HepG2 (cell line): ENCODE measurements around the gene CTSZ. TPM values are rescaled to one million over a fixed set of nuclear protein-coding genes. Genes with fewer than 3 reads are reported as not detected.
A peak's percentile ranks its signal among the peaks of the same experiment; 100 is the strongest.

Experiments used
- ATRX ChIP-seq: sonication (generic); formaldehyde crosslinking; IDR thresholded peaks from 2 replicates; pipeline ENCODE4 v1.4.0; 2020; ENCODE audit warnings: missing genetic modification reagents, borderline replicate concordance
- CENPT ChIP-seq: sonication (generic); formaldehyde crosslinking; IDR thresholded peaks from 2 replicates; pipeline ENCODE4 v1.8.0; 2022; ENCODE audit warnings: low read depth, mild to moderate bottlenecking, moderate library complexity, missing genetic modification reagents
- CREBL2 ChIP-seq: sonication (generic); formaldehyde crosslinking; IDR thresholded peaks from 2 replicates; pipeline ENCODE4 v1.8.1; 2023; ENCODE audit warnings: missing genetic modification reagents, mild to moderate bottlenecking, borderline replicate concordance
- EP300 ChIP-seq, 3 experiments: sonication (generic) in 1 of 3; formaldehyde crosslinking in 1 of 3; IDR thresholded peaks; 2 replicates each; pipeline versions ENCODE4 v1.5.1 to v1.6.1; 2011 to 2020; ENCODE audit warnings: low read depth in 2 of 3, low read length in 2 of 3, borderline replicate concordance in 1 of 3, improper control_type of control experiment in 1 of 3, mild to moderate bottlenecking in 1 of 3, missing genetic modification reagents in 1 of 3, moderate library complexity in 1 of 3
- FOSL2 ChIP-seq: sonication (generic); formaldehyde crosslinking; IDR thresholded peaks from 2 replicates; pipeline ENCODE4 v1.4.0; 2020; ENCODE audit warnings: missing genetic modification reagents
- GATAD1 ChIP-seq: IDR thresholded peaks from 2 replicates; pipeline ENCODE4 v1.6.1; 2016; ENCODE audit warnings: missing genetic modification reagents, missing compliant biosample characterization
- IKZF4 ChIP-seq: sonication (generic); formaldehyde crosslinking; IDR thresholded peaks from 2 replicates; pipeline ENCODE4 v1.5.1; 2020; ENCODE audit warnings: borderline replicate concordance, mild to moderate bottlenecking, low read depth, missing genetic modification reagents; ENCODE audit errors: not compliant biosample characterization
- NCOA1 ChIP-seq: sonication (generic); formaldehyde crosslinking; IDR thresholded peaks from 2 replicates; pipeline ENCODE4 v1.9.0; 2021; ENCODE audit warnings: missing genetic modification reagents
- NR2F6 ChIP-seq, 2 experiments: IDR thresholded peaks; 2 replicates each; pipeline ENCODE4 v1.6.1; 2016; ENCODE audit warnings: antibody characterized with exemption in 1 of 2, mild to moderate bottlenecking in 1 of 2
- PAX8 ChIP-seq: sonication (generic); formaldehyde crosslinking; IDR thresholded peaks from 2 replicates; pipeline ENCODE4 v1.8.0; 2022; ENCODE audit warnings: mild to moderate bottlenecking, missing genetic modification reagents, borderline replicate concordance
- PHF8 ChIP-seq: sonication (generic); formaldehyde crosslinking; IDR thresholded peaks from 2 replicates; pipeline ENCODE4 v1.5.0; 2020; ENCODE audit warnings: missing genetic modification reagents
- REXO4 ChIP-seq: sonication (generic); formaldehyde crosslinking; IDR thresholded peaks from 2 replicates; pipeline ENCODE4 v1.8.0; 2022; ENCODE audit warnings: missing genetic modification reagents, mild to moderate bottlenecking, borderline replicate concordance
- RFXANK ChIP-seq: IDR thresholded peaks from 2 replicates; pipeline ENCODE4 v1.6.1; 2016
- RXRB ChIP-seq: IDR thresholded peaks from 2 replicates; pipeline ENCODE4 v1.6.1; 2016; ENCODE audit warnings: borderline replicate concordance, missing genetic modification reagents, missing compliant biosample characterization
- SALL1 ChIP-seq: sonication (generic); formaldehyde crosslinking; IDR thresholded peaks from 2 replicates; pipeline ENCODE4 v1.8.0; 2022; ENCODE audit warnings: mild to moderate bottlenecking, missing genetic modification reagents
- UBTF ChIP-seq: sonication (generic); formaldehyde crosslinking; IDR thresholded peaks from 2 replicates; pipeline ENCODE4 v1.4.0; 2020; ENCODE audit warnings: mild to moderate bottlenecking, missing genetic modification reagents
- ZNF121 ChIP-seq: sonication (generic); formaldehyde crosslinking; IDR thresholded peaks from 2 replicates; pipeline ENCODE4 v1.5.0; 2020; ENCODE audit warnings: mild to moderate bottlenecking, missing genetic modification reagents
- ZNF460 ChIP-seq: sonication (generic); formaldehyde crosslinking; IDR thresholded peaks from 2 replicates; pipeline ENCODE4 v1.5.1; 2020; ENCODE audit warnings: missing genetic modification reagents, mild to moderate bottlenecking, borderline replicate concordance
- ZNF496 ChIP-seq: sonication (generic); formaldehyde crosslinking; IDR thresholded peaks from 2 replicates; pipeline ENCODE4 v1.8.1; 2023; ENCODE audit warnings: mild to moderate bottlenecking, moderate library complexity, missing genetic modification reagents; ENCODE audit not compliant: insufficient replicate concordance
- ZNF552 ChIP-seq: sonication (generic); formaldehyde crosslinking; IDR thresholded peaks from 2 replicates; pipeline ENCODE4 v1.9.0; 2022; ENCODE audit warnings: missing genetic modification reagents, mild to moderate bottlenecking, borderline replicate concordance
- ZNF572 ChIP-seq: sonication (generic); formaldehyde crosslinking; IDR thresholded peaks from 2 replicates; pipeline ENCODE4 v1.5.1; 2020; ENCODE audit warnings: mild to moderate bottlenecking, missing genetic modification reagents
- ZNF781 ChIP-seq: sonication (generic); formaldehyde crosslinking; IDR thresholded peaks from 2 replicates; pipeline ENCODE4 v1.5.1; 2020; ENCODE audit warnings: borderline replicate concordance, mild to moderate bottlenecking, missing genetic modification reagents; ENCODE audit errors: not compliant biosample characterization
- ZNF83 ChIP-seq: sonication (generic); formaldehyde crosslinking; IDR thresholded peaks from 2 replicates; pipeline ENCODE4 v1.4.0; 2020; ENCODE audit warnings: missing genetic modification reagents, mild to moderate bottlenecking, borderline replicate concordance
- ZNF839 ChIP-seq: sonication (generic); formaldehyde crosslinking; IDR thresholded peaks from 2 replicates; pipeline ENCODE4 v1.4.0; 2020; ENCODE audit warnings: missing genetic modification reagents, mild to moderate bottlenecking, borderline replicate concordance
- polyA plus RNA-seq, 8 experiments: library from polyadenylated mRNA; depleted of rRNA in 3 of 8; stranded (reverse) in 7 of 8; unstranded in 1 of 8; fragments of >200 nt; fragmentation: Illumina TruSeq in 4 of 8; extraction: Trizol in 4 of 8; gene quantifications; 2 replicates each; pipeline versions ENCODE4 v1.2.1 to v1.2.3, GENCODE V29; 2011 to 2016; ENCODE audit warnings: low read depth in 4 of 8, missing spikeins in 1 of 8, mixed read lengths in 1 of 8; ENCODE audit not compliant: insufficient read depth in 1 of 8
- total RNA-seq, 5 experiments: library from RNA; depleted of rRNA; stranded (reverse); fragments of >200 nt; fragmentation: Illumina TruSeq; extraction: Trizol; gene quantifications; 2 replicates each; pipeline ENCODE4 v1.2.3, GENCODE V29; 2016; ENCODE audit warnings: low read depth in 1 of 5

Gene CTSZ
- total and polyA plus RNA-seq, 2 of the 13 experiments (the other 11 are each of a cell fraction or from before 2014, with no cell fraction given) = 0.33 TPM; not detected in 1

- TF ChIP-seq IKZF4 (CRISPR knock-in tag) (no peak), ZNF460 (CRISPR knock-in tag) (no peak; the same call in 1 of the 2 replicates), GATAD1 (CRISPR knock-in tag) (peak; percentile 56; the same call in 1 of the 2 replicates), ZNF496 (CRISPR knock-in tag) (no peak), ZNF839 (no peak), NR2F6 (IDR thresholded peaks at IDR 0.05) (no peak; the same call in 1 of the 2 replicates), NR2F6 (CRISPR knock-in tag; IDR thresholded peaks at IDR 0.05) (peak; percentile 38; the same call in 1 of the 2 replicates), RXRB (peak; percentile 70), PHF8 (peak; percentile 87), UBTF (CRISPR knock-in tag) (peak; percentile 63), NCOA1 (CRISPR knock-in tag) (0 out of 2 replicates have a peak, but pooled peaks have one; percentile 8), PAX8 (CRISPR knock-in tag) (no peak), RFXANK (CRISPR knock-in tag) (no peak), ZNF83 (CRISPR knock-in tag) (no peak; the same call in 1 of the 2 replicates), REXO4 (CRISPR knock-in tag) (no peak), EP300 (IDR thresholded peaks at IDR 0.05; ENCODE audit: low read depth in 2 of 2, low read length in 2 of 2) (0 out of 4 replicates have a peak, but pooled peaks of 1 of the 2 experiments have one; percentile 21), EP300 (CRISPR knock-in tag; IDR thresholded peaks at IDR 0.05; ENCODE audit: borderline replicate concordance) (no peak), ZNF121 (CRISPR knock-in tag) (no peak), SALL1 (CRISPR knock-in tag) (peak; percentile 77; the same call in 1 of the 2 replicates), ATRX (no peak), ZNF781 (CRISPR knock-in tag) (peak; percentile 85), CREBL2 (peak; percentile 62; the same call in 1 of the 2 replicates), ZNF552 (CRISPR knock-in tag) (0 out of 2 replicates have a peak, but pooled peaks have one; percentile 42), FOSL2 (CRISPR knock-in tag) (0 out of 2 replicates have a peak, but pooled peaks have one; percentile 3), CENPT (CRISPR knock-in tag) (0 out of 2 replicates have a peak, but pooled peaks have one; percentile 48), ZNF572 (CRISPR knock-in tag) (no peak)
Measured at GRCh38 chr20:58980711-58981627, 26.1 kb downstream of the CTSZ start, which contains the start of gene NELFCD (continued).
